GM23338 (cell line): ENCODE measurements around the gene HOXA11. TPM values are rescaled to one million over a fixed set of nuclear protein-coding genes. Genes with fewer than 3 reads are reported as not detected.

Source experiments
- ATAC-seq: fragments of 200-7000 bp; cut with Tn5 transposase; 3 replicates; pipeline ENCODE4 v1.9.1; 2020
- DNase-seq: peaks from one replicate; pipeline ENCODE4 v3.0.0-alpha.2; 2015; ENCODE audit warnings: low spot score
- H2AFZ ChIP-seq: fragments of 200-600 bp; sonication (generic); 2 replicates; pipeline ENCODE4 v1.8.0; 2016; ENCODE audit warnings: antibody characterized with exemption, mild to moderate bottlenecking, moderate library complexity
- H3F3A ChIP-seq: fragments of 200-600 bp; sonication (generic); replicated peaks from 2 replicates; pipeline ENCODE4 v1.8.0; 2017; ENCODE audit warnings: antibody characterized with exemption, mixed run types, low read depth
- H3K27ac ChIP-seq: fragments of 200-600 bp; sonication (generic); 2 replicates; pipeline ENCODE4 v1.6.1; 2016; ENCODE audit warnings: low read depth
- H3K27me3 ChIP-seq: fragments of 200-600 bp; sonication (generic); 2 replicates; pipeline ENCODE4 v1.8.0; 2016; ENCODE audit warnings: mild to moderate bottlenecking, mixed run types, moderate library complexity; ENCODE audit not compliant: insufficient read depth
- H3K36me3 ChIP-seq: fragments of 200-600 bp; sonication (generic); 2 replicates; pipeline ENCODE4 v1.8.0; 2016; ENCODE audit warnings: mild to moderate bottlenecking; ENCODE audit not compliant: insufficient read depth
- H3K4me1 ChIP-seq: fragments of 200-600 bp; sonication (generic); 2 replicates; pipeline ENCODE4 v1.8.0; 2016; ENCODE audit warnings: mild to moderate bottlenecking, moderate library complexity; ENCODE audit not compliant: insufficient read depth
- H3K4me2 ChIP-seq: fragments of 200-600 bp; sonication (generic); 2 replicates; pipeline ENCODE4 v1.7.1; 2017; ENCODE audit warnings: mixed run types
- H3K4me3 ChIP-seq: fragments of 200-600 bp; sonication (generic); 2 replicates; pipeline ENCODE4 v1.6.1; 2016; ENCODE audit warnings: mixed run types
- H3K79me2 ChIP-seq: fragments of 200-600 bp; sonication (generic); replicated peaks from 2 replicates; pipeline ENCODE4 v1.8.0; 2017; ENCODE audit warnings: mild to moderate bottlenecking; ENCODE audit not compliant: insufficient read depth
- H3K9me2 ChIP-seq: fragments of 200-600 bp; sonication (generic); 2 replicates; pipeline ENCODE4 v1.8.0; 2017; ENCODE audit not compliant: insufficient read depth
- H4K20me1 ChIP-seq: fragments of 200-600 bp; sonication (generic); replicated peaks from 2 replicates; pipeline ENCODE4 v1.8.0; 2017; ENCODE audit warnings: mild to moderate bottlenecking; ENCODE audit not compliant: insufficient read depth
- H3K27ac Mint-ChIP-seq: 2 replicates; pipeline ENCODE4 v1.8.0; 2020; ENCODE audit warnings: inconsistent platforms, mild to moderate bottlenecking, moderate library complexity, mixed read lengths
- H3K27me3 Mint-ChIP-seq: 3 replicates; pipeline ENCODE4 v1.8.0; 2022; ENCODE audit warnings: low read depth, mild to moderate bottlenecking, moderate library complexity, mixed read lengths, inconsistent platforms; ENCODE audit not compliant: insufficient read depth, poor library complexity
- H3K36me3 Mint-ChIP-seq: 3 replicates; pipeline ENCODE4 v1.8.0; 2021; ENCODE audit warnings: low read depth, mild to moderate bottlenecking, inconsistent platforms, moderate library complexity, mixed read lengths
- H3K4me1 Mint-ChIP-seq: 3 replicates; pipeline ENCODE4 v1.8.0; 2020; ENCODE audit warnings: mild to moderate bottlenecking, inconsistent platforms, mixed read lengths
- H3K4me3 Mint-ChIP-seq: 3 replicates; pipeline ENCODE4 v1.8.0; 2021; ENCODE audit warnings: moderate library complexity, mild to moderate bottlenecking, inconsistent platforms, mixed read lengths
- H3K9me3 Mint-ChIP-seq: 3 replicates; pipeline ENCODE4 v1.8.0; 2020; ENCODE audit warnings: moderate library complexity, mild to moderate bottlenecking, inconsistent platforms, mixed read lengths
- CREB1 ChIP-seq: fragments of 250-450 bp; sonication (Bioruptor Pico); IDR thresholded peaks from 2 replicates; pipeline ENCODE4 v1.5.0; 2020; ENCODE audit warnings: low read depth, mild to moderate bottlenecking, moderate library complexity
- EZH2 ChIP-seq: fragments of 200-600 bp; sonication (generic); IDR thresholded peaks from one replicate; pipeline ENCODE4 v1.8.0; 2017; ENCODE audit warnings: antibody characterized with exemption, mild to moderate bottlenecking, low read depth; ENCODE audit not compliant: unreplicated experiment
- EZH2phosphoT487 ChIP-seq: fragments of 200-600 bp; sonication (generic); IDR thresholded peaks from one replicate; pipeline ENCODE4 v1.8.1; 2018; ENCODE audit warnings: antibody characterized with exemption; ENCODE audit not compliant: unreplicated experiment
- JUNB ChIP-seq: IDR thresholded peaks from one replicate; pipeline ENCODE4 v1.6.1; 2016; ENCODE audit warnings: antibody characterized with exemption; ENCODE audit not compliant: unreplicated experiment
- NANOG ChIP-seq: IDR thresholded peaks from 2 replicates; pipeline ENCODE4 v1.6.1; 2016; ENCODE audit warnings: antibody characterized with exemption, borderline replicate concordance
- POLR2AphosphoS5 ChIP-seq: IDR thresholded peaks from 2 replicates; pipeline ENCODE4 v1.6.1; 2016; ENCODE audit warnings: antibody characterized with exemption, low read depth
- STAT1 ChIP-seq: IDR thresholded peaks from one replicate; pipeline ENCODE4 v1.6.1; 2016; ENCODE audit warnings: antibody characterized with exemption; ENCODE audit not compliant: unreplicated experiment
- ZNF114 ChIP-seq: fragments of 250-450 bp; sonication (Bioruptor Pico); IDR thresholded peaks from 2 replicates; pipeline ENCODE4 v1.5.0; 2020; ENCODE audit warnings: mild to moderate bottlenecking, moderate library complexity
- polyA plus RNA-seq: library from polyadenylated mRNA; unstranded; fragments of >200 nt; fragmentation: Nextera tagmentation; extraction: Ambion mirVana; gene quantifications from 2 replicates; pipeline ENCODE4 v1.2.1, GENCODE V29; 2016
- total RNA-seq: library from RNA; depleted of rRNA; stranded (reverse); fragments of >200 nt; shearing (Covaris generic); gene quantifications from 2 replicates; pipeline ENCODE4 v1.2.3, GENCODE V29; 2014
- TF ChIP-seq, protein P1 (sequence below), 2 experiments: fragments of 200-600 bp in 1 of 2; sonication (generic) in 1 of 2; conservative IDR thresholded peaks; 2 replicates each; pipeline versions ENCODE4 v1.5.1 to v1.6.1; 2016 to 2017; ENCODE audit warnings: antibody characterized with exemption in 2 of 2, low read depth in 2 of 2, mild to moderate bottlenecking in 2 of 2, moderate library complexity in 1 of 2
- TF ChIP-seq, protein P2 (sequence below): IDR thresholded peaks from one replicate; pipeline ENCODE4 v1.6.1; 2018; ENCODE audit warnings: antibody characterized with exemption; ENCODE audit not compliant: unreplicated experiment
- TF ChIP-seq, protein P3 (sequence below): IDR thresholded peaks from 2 replicates; pipeline ENCODE4 v1.6.1; 2016; ENCODE audit warnings: antibody characterized with exemption

The HOXA11 gene
- total and polyA plus RNA-seq, 2 experiments from 2014 or later: not detected

DNA sequence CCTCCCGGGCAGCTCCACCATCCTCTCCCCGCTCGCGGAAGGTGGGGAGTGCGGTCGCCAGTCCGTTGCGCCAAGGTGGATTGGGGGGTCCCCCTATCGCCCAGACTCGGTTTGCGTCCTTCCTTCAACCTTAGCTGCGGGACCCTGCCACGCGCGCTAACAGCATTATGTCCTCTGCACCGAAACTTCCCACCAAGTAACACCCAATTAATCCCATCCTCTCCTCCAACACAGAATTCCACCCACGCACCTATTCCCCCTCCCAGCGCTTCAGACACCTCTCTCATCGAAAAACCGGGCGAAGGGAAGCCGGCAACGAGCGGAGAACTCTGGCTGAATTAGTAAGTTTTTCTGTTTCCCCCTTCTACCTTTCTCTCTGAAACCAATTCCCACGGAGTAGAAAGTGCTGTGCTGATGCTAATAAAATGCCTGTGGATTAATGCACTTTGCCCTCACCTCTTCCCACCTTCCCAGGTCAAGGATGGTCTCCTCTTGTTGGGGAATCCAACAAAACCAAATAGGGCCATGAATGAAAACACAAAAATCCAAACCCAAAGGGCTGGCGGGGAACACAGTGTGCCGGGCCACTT, 33.6 kb downstream of the HOXA11 start:
- H2AFZ ChIP-seq: no peak overlapping the region
- no peaks in the 10 kb centered on the region; the same call in 2 of the 3 replicates for H3K36me3 Mint-ChIP-seq
- H3K4me1 Mint-ChIP-seq: peaks cover 23% of the 10 kb centered on the region
- no peaks in the 10 kb centered on the region for H3K79me2 ChIP-seq
- H3K9me2 ChIP-seq: no peaks in the 10 kb centered on the region
- H3K9me3 Mint-ChIP-seq: peaks cover 23% of the 10 kb centered on the region
- H3K4me3 Mint-ChIP-seq: peak overlapping the region; percentile 50
- H3K27me3 Mint-ChIP-seq: peaks cover 100% of the 10 kb centered on the region
- peak; percentile 9 for DNase-seq
- H3K27me3 ChIP-seq: peaks cover 100% of the 10 kb centered on the region
- no peak overlapping the region for H3K27ac Mint-ChIP-seq
- TF ChIP-seq EZH2 (peak; percentile 99), JUNB (no peak), ZNF114 (no peak), EZH2phosphoT487 (peak; percentile 80)
- TF ChIP-seq, protein P1, sequence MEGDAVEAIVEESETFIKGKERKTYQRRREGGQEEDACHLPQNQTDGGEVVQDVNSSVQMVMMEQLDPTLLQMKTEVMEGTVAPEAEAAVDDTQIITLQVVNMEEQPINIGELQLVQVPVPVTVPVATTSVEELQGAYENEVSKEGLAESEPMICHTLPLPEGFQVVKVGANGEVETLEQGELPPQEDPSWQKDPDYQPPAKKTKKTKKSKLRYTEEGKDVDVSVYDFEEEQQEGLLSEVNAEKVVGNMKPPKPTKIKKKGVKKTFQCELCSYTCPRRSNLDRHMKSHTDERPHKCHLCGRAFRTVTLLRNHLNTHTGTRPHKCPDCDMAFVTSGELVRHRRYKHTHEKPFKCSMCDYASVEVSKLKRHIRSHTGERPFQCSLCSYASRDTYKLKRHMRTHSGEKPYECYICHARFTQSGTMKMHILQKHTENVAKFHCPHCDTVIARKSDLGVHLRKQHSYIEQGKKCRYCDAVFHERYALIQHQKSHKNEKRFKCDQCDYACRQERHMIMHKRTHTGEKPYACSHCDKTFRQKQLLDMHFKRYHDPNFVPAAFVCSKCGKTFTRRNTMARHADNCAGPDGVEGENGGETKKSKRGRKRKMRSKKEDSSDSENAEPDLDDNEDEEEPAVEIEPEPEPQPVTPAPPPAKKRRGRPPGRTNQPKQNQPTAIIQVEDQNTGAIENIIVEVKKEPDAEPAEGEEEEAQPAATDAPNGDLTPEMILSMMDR (conservative IDR thresholded peaks at IDR 0.05; ENCODE audit: low read depth in 2 of 2): peak in 1 of 2 experiments; percentile 20; a peak in 1 of 4 replicates
- TF ChIP-seq, protein P2, sequence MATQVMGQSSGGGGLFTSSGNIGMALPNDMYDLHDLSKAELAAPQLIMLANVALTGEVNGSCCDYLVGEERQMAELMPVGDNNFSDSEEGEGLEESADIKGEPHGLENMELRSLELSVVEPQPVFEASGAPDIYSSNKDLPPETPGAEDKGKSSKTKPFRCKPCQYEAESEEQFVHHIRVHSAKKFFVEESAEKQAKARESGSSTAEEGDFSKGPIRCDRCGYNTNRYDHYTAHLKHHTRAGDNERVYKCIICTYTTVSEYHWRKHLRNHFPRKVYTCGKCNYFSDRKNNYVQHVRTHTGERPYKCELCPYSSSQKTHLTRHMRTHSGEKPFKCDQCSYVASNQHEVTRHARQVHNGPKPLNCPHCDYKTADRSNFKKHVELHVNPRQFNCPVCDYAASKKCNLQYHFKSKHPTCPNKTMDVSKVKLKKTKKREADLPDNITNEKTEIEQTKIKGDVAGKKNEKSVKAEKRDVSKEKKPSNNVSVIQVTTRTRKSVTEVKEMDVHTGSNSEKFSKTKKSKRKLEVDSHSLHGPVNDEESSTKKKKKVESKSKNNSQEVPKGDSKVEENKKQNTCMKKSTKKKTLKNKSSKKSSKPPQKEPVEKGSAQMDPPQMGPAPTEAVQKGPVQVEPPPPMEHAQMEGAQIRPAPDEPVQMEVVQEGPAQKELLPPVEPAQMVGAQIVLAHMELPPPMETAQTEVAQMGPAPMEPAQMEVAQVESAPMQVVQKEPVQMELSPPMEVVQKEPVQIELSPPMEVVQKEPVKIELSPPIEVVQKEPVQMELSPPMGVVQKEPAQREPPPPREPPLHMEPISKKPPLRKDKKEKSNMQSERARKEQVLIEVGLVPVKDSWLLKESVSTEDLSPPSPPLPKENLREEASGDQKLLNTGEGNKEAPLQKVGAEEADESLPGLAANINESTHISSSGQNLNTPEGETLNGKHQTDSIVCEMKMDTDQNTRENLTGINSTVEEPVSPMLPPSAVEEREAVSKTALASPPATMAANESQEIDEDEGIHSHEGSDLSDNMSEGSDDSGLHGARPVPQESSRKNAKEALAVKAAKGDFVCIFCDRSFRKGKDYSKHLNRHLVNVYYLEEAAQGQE: no peak
- peak overlapping the region; percentile 74 for H3K4me2 ChIP-seq
- no peak overlapping the region for H3K27ac ChIP-seq
- H3K36me3 ChIP-seq: no peaks in the 10 kb centered on the region
- peaks cover 51% of the 10 kb centered on the region for H4K20me1 ChIP-seq
- peaks cover 41% of the 10 kb centered on the region for H3F3A ChIP-seq
- peaks cover 24% of the 10 kb centered on the region for H3K4me1 ChIP-seq
- peak overlapping the region; percentile 43 for H3K4me3 ChIP-seq
- ATAC-seq: no peak

DNA sequence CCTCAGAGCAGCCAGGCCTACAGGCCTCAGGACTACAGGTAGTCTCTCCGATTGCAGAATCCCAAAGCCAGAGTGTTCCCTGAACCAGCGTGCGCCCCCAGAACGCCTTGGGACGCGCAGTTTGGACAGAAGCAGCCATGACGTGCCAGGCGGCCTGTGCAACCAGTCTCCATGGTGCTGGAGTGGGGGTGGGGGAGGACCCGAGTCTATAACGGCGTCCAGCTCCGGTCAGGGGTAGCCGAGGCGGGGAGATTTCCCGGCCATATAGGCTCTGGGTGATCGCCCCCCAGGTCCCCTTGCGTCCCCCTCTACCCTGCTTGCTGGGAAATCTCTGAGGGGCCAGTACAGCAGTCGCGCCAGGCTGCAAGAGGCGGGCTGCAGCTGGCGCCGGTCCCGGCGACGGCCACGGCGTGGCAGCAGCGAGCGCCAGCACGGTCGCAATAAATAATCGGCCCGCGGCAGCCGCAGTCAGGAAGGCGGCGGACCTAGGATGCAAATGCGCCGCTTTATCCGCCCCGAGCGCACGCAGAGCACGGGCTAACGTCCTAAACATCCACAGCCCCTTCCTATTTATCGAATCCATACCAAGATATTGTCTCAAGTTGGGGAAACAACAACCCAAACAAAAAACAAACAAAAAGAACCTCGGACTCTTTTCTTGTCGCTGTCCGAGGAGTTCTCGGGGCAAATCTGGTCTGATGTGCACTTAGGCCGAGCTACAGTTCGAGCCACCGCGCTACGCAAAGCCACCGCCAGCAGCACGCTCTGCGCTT, 34.3 kb downstream of the HOXA11 start:
- Histone ChIP-seq H3K4me2 (peak overlapping the region; percentile 74), H3K27me3 (peaks cover 100% of the 10 kb centered on the region), H3K4me1 (peaks cover 24% of the 10 kb centered on the region), H3F3A (peaks cover 43% of the 10 kb centered on the region), H3K4me3 (peak overlapping the region; percentile 43), H3K27ac (no peak overlapping the region), H4K20me1 (peaks cover 54% of the 10 kb centered on the region), H2AFZ (no peak overlapping the region), H3K79me2 (no peaks in the 10 kb centered on the region), H3K36me3 (no peaks in the 10 kb centered on the region), H3K9me2 (no peaks in the 10 kb centered on the region)
- H3K4me1 Mint-ChIP-seq: peaks cover 21% of the 10 kb centered on the region
- DNase-seq (peak; percentile 85), ATAC-seq (peak; percentile 63)
- H3K9me3 Mint-ChIP-seq: peaks cover 26% of the 10 kb centered on the region
- H3K4me3 Mint-ChIP-seq: peak overlapping the region; percentile 50
- H3K27ac Mint-ChIP-seq: no peak overlapping the region
- peaks cover 100% of the 10 kb centered on the region for H3K27me3 Mint-ChIP-seq
- H3K36me3 Mint-ChIP-seq: no peaks in the 10 kb centered on the region; the same call in 2 of the 3 replicates
- TF ChIP-seq ZNF114 (no peak), EZH2 (peak; percentile 93), EZH2phosphoT487 (peak; percentile 85), JUNB (no peak), POLR2AphosphoS5 (no peak), STAT1 (no peak), NANOG (no peak), CREB1 (CRISPR knock-in tag) (no peak)
- TF ChIP-seq, protein P3, sequence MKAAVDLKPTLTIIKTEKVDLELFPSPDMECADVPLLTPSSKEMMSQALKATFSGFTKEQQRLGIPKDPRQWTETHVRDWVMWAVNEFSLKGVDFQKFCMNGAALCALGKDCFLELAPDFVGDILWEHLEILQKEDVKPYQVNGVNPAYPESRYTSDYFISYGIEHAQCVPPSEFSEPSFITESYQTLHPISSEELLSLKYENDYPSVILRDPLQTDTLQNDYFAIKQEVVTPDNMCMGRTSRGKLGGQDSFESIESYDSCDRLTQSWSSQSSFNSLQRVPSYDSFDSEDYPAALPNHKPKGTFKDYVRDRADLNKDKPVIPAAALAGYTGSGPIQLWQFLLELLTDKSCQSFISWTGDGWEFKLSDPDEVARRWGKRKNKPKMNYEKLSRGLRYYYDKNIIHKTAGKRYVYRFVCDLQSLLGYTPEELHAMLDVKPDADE: no peak
- TF ChIP-seq, protein P1 (conservative IDR thresholded peaks at IDR 0.05; ENCODE audit: low read depth in 2 of 2): peak; percentile 64 to 73
